Activated CD4-positive, alpha-beta T cell treated with anti-CD3 and anti-CD28 coated beads, Interleukin-2, amount 50 U/mL, for 1 hour (primary cell): ENCODE measurements around the gene M6PR.

Source experiments
- DNase-seq: peaks from one replicate; pipeline ENCODE4 v3.0.0-alpha.2; 2020

Gene M6PR

GRCh38 chr12:8949342-8950220 lies at the start of gene M6PR:
M6PR (minus strand) TSS chr12:8949645; CDS start chr12:8946404, 3,241 bp downstream.
- DNase-seq = peak; percentile 85

DNA sequence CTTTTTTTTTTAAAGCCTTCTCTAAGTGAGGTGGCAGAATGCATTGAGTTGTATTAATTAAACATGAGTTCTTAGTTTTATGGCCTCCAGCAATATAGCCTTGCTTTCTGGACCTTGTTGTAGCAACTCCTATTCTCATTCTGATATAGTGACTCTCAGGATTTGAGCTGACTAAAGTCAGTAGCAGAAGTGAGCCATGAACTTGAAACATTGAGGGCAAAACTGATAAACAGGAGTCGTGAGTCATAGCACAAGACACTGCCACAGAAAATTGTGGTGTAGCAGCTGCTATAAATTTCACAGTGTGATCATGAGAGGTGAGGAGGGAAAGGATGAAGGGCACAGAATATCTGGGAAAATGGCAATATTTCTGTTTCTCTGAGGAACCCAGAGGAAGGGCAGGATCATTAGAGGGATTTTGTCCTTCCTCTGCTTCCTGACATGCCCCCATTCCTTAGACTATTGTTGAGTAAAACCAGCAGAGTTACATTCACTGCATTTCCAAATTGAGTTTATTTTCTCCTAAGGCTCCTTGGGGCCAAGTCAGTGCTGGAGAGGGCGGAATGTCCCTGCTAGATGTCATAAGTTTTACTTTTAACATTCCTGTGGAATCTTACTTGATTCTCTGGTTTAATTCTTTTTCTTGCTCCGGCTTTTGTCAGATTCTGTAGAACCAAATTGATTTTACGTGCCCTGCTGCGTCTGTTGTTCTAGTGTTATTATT lies 47.4 kb upstream of the M6PR start:
- DNase-seq = no peak

- DNase-seq = no peak
Measured at GRCh38 chr12:8995021-8995775, 45.8 kb upstream of the M6PR start.

- DNase-seq = no peak
Measured at GRCh38 chr12:8993827-8994226, 44.4 kb upstream of the M6PR start.

DNA sequence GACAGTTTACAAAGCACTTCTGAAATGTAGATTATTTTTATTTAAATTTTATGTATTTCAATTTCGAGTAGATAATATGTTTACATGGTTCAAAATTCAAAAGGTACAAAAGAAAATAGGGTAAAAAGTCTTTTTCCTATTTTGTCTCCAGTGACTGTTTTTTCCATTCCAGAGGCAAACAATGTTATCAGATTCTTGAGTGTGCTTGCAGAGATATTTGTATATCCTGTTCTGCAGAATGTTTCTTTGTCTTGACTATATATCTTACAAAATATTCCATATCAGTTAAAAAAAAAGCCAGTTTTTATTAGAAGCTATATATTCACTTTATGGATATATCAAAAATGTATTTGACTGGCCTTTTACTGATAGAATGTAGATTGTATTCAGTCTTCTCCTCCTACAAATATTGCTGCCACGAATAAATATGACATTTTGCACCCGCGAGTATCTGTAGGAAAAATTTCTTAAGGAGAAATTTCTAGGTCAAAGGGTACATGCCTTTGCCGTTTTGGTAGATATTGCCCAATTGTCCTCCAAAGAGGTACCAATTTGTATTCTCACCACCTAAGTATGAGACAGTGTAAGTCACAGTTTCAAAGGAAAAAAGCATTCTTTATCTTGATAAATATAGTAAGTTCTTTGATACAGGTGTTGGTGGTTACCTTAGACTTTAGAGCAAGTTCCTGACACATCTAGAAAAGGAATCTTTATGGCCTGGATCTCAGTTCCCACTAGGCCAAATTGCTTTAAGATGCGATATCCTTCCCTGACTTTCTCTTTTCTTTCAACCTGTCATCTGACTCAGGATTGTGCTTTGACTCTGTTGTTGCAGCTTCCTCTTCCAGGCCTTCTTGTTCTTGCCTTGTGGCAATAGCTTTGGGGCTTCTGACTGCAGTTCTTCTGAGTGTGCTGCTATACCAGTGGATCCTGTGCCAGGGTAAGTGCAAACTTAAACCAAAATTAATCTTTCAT lies 42.2 kb upstream of the M6PR start:
- DNase-seq = no peak

- no peak for DNase-seq
Measured at GRCh38 chr12:8989413-8989812, 40.0 kb upstream of the M6PR start, which contains the start of gene KLRG1. KLRG1 (plus strand) TSS chr12:8989546; CDS start chr12:8989636, 90 bp downstream.

- no peak for DNase-seq
Measured at GRCh38 chr12:8987685-8988084, 38.2 kb upstream of the M6PR start.

DNA sequence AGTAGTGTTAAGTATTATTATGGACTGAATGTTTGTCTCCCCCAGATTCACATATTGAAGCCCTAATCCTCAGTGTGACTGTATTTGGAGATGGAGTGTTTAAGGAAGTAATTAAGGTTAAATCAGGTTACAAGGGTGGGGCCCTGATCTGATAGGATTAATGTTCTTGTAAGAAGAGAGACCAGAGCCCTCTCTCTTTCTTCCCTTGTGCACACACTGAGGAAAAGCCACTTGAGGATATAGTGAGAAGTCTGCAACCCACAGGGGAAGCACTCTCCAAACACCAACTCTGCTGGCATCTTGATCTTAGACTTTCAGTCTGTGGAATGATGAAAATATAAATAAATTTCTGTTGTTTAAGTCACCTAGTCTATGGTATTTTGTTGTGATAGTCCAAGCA lies 37.7 kb upstream of the M6PR start:
- DNase-seq = no peak

GRCh38 chr12:8985213-8985754 lies 35.8 kb upstream of the M6PR start:
- no peak for DNase-seq

DNA sequence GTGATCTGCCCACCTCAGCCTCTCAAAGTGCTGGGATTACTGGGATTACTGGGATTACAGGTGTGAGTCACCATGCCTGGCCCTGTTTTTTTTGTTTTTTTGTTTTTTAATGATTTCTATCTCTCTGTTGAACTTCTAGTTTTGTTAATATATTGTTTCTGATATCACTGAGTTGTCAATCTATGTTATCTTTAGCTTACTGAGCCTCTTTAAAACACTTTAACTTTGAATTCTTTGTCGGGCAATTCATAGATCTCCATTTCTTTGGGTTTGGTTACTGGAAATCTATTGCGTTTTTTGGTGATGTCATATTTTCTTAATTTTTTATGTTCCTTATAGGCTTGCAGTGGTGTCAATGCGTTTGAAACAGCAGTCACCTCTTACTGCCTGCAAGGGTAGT lies 30.7 kb upstream of the M6PR start:
- DNase-seq = no peak

DNA sequence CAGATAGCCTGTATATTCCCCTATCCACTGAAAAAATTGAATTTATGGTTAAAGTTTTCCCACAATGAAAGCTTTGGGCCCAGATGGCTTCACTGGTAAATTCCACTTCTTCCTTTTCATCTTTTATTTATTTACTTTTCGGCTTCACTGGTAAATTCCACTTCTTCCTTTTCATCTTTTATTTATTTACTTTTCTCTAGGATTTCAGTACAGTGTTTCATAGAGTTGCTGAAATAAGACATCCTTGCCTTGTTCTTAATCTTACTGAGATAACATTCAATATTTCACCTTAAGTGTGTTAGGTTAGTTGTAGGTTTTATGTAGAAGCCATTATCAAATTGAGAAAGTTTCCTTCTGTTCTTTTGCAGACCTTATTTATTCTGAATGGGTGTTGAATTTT lies 21.0 kb upstream of the M6PR start:
- no peak for DNase-seq

GRCh38 chr12:8969861-8970411 lies 20.5 kb upstream of the M6PR start:
- no peak for DNase-seq

DNA sequence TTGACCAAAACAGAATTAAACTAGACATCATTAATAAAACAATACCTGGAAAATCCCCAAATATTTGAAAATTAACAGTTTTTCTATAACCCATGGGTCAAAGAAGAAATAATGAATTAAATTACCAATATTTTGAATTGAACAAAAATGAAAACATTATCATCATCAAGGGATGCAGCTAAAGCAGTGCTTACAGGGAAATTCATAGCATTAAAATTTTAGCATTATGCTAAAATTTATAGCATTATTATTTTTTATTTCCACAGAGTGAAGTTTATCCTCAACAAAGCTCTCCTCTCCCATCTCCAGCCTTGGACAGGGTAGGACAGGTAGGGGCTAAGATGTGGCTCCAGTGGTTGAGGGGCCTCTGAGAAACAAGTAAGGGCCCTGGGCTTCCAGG lies 19.3 kb upstream of the M6PR start:
- DNase-seq = no peak

GRCh38 chr12:8960176-8960575 lies 10.7 kb upstream of the M6PR start:
- no peak for DNase-seq

DNA sequence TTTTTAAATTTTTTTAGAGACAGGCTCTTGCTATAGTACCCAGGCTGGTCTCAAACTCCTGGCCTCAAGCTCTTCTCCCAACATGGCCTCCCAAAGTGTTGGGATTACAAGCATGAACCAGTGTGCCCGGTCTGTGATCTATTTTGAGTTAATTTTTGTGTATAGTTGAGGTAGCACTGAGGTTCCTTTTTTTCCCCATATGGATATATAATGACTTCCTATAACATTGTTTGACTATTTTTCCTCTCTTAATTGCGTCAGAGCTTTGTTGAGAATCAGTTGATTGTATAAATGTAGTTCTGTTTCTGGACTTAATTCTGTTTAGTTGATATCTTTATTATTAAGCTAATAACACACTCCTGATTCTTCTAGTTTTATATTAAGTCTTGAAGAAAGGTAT lies 8.6 kb upstream of the M6PR start:
- DNase-seq = no peak

DNA sequence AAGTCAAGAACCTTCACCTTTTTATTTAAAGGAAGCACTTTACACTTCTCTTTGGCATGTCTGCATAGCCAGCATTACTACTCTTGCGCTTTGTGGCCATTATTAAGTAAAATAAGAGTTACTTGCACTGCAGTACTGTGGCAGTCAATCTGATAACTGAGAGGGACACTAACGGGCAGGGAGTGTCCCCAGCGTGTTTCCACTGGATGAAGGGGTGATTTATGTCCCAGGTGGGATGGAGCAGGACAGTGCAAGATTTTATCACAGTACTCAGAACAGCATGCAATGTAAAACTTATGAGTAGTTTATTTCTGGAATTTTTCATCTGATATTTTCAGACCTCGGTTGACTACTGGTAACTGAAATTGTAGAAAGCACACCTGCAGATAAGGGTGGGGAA lies 8.1 kb upstream of the M6PR start:
- no peak for DNase-seq

DNA sequence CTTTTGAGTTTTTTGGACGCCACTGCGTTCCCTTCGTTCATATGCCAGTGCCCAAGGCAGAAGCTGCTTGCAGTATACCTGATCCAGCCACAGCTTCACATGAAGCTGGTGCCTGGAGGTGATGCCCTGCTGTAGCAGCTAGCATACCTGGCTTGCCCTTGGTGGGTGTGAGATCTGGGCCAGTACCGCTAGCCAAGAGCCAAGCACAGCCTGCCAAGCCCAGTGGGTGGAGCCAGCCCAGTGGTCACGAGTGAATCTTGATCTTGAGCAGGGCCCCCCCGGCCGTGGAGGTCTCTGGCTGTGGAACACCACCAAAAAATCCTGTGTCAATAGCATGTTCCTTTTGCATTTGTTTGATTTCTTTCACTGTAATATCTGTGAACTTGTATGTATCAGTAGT lies 7.3 kb upstream of the M6PR start:
- no peak for DNase-seq

DNA sequence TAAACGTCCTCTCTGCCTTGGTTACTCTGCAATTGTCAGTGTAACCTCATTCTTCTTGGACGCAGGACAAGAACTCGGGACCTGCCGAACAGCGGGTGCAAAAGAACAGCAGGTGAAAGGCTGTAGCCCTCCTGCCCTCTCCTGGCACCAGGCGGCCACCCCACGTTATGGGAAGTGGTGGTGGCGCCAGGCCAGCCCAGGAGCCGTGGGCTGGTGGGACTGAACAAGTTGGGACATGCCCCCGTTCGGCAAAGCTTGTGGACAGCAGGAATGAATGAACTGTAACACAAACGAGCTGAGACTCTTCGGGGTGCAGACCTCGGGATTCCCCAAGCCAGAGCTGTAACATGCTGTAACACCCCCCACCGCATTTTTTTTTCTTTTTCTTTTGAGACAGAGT lies 6.6 kb upstream of the M6PR start:
- DNase-seq = no peak

DNA sequence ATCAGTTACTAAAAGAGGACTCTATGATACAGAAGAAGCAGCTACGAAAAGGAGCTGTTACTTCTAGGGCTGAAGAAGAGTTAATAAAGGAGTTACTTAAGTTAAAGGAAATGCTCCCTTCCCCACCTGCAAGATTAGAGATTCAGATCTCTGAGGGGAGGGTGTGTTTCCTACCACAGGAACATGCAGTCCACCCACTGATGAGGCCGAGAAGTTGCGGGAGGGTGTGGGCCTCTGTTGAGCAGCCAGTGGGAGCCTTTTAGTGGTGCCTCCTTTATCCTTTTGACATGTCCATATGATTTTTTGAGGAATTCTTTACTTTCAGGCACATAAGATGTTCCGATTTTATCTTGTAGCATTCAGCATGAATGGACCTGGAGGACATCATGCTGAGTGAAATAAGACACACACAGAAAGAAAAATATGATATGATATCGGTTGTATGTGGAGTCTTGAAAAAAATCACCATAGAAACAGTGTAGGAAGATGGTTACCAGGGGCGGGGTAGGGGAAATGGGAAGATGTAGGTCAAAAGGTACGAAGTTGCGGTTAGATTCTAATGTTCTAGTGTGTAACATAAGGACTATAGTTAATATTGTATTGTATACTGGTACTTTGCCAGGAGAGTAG lies 4.4 kb upstream of the M6PR start:
- peak; percentile 49 for DNase-seq

GRCh38 chr12:8951744-8952143 lies 2.3 kb upstream of the M6PR start:
- no peak for DNase-seq
